ENCODE measurements around the gene FARS2.

The FARS2 gene

DNA sequence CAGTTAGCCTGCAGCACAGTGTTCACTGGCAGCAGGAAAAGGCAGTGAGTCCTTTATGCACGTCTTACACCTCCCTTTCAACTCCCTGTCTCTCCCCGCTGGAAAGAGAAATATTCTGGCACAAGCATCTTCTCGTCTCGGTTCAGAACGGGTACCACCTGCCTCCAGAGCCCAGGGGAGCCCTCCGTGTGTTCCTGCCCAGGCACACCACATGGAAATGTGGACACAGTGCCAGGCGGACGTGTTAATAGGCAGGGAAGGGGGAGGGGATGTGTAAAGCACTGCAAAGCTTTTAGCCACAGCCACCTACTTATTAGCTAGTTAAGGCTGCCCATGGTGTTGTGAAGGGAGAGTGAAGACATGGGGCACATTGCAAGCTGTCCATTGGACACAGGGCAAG, 219.7 kb downstream of the FARS2 start:
- Histone ChIP-seq H3K36me3 (no peaks in the 10 kb centered on the region), H3K27me3 (no peaks in the 10 kb centered on the region), H3K4me1 (ENCODE audit: control insufficient read depth in 1 of 2, insufficient read depth in 1 of 2, low read depth in 1 of 2, low read length in 1 of 2) (no peaks in the 10 kb centered on the region), H3K4me3 (ENCODE audit: low read depth in 1 of 2, low read length in 1 of 2) (no peak overlapping the region), H3K27ac (no peak overlapping the region), H3K9me3 (no peaks in the 10 kb centered on the region)
- TF ChIP-seq, protein P1, sequence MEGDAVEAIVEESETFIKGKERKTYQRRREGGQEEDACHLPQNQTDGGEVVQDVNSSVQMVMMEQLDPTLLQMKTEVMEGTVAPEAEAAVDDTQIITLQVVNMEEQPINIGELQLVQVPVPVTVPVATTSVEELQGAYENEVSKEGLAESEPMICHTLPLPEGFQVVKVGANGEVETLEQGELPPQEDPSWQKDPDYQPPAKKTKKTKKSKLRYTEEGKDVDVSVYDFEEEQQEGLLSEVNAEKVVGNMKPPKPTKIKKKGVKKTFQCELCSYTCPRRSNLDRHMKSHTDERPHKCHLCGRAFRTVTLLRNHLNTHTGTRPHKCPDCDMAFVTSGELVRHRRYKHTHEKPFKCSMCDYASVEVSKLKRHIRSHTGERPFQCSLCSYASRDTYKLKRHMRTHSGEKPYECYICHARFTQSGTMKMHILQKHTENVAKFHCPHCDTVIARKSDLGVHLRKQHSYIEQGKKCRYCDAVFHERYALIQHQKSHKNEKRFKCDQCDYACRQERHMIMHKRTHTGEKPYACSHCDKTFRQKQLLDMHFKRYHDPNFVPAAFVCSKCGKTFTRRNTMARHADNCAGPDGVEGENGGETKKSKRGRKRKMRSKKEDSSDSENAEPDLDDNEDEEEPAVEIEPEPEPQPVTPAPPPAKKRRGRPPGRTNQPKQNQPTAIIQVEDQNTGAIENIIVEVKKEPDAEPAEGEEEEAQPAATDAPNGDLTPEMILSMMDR (IDR thresholded peaks at IDR 0.05), result no peak

DNA sequence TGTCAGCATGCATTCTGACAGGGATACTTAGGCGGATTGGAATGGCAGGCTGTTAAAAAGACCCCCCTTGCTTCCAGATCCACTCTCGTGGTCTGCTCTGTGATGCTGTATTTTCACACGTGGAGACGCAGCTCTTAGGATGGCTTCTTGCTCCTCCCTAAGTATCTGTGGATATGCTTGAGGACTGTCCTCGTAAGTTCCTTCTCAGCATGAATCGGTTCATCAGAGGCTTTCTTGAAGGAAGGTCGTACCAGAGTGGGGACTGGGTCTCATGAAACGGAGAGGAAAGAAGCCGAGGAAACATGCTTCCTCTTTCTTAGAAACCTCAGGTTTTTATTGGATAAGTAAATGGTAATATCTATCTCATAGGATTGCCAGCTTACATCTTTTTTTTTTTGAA, 220.4 kb downstream of the FARS2 start:
- Histone ChIP-seq H3K4me3 (ENCODE audit: low read depth in 1 of 2, low read length in 1 of 2) (no peak overlapping the region), H3K9me3 (no peaks in the 10 kb centered on the region), H3K27me3 (no peaks in the 10 kb centered on the region), H3K36me3 (no peaks in the 10 kb centered on the region), H3K27ac (no peak overlapping the region), H3K4me1 (ENCODE audit: control insufficient read depth in 1 of 2, insufficient read depth in 1 of 2, low read depth in 1 of 2, low read length in 1 of 2) (no peaks in the 10 kb centered on the region)
- TF ChIP-seq, protein P1 (IDR thresholded peaks at IDR 0.05), result no peak

DNA sequence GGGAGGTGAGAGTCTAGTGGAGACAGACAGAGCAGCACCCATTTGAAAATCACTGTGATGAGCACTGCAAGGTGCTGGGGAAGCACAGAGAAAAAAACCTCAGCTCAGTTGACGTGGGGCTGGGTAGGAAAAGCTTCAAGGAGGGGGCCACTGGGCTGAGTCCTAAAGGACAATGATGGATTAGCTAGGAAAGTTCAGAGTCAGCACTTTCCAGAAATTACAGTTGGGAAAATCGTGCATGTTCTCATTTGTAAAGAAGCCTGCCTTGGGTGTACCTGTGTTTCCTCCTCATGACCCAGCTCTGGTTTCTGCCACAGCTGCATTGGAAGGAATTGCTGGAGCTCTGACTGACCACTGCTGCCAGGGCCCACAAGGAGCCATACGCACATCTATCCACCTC, 221.3 kb downstream of the FARS2 start:
- Histone ChIP-seq H3K9me3 (no peaks in the 10 kb centered on the region), H3K27ac (no peak overlapping the region), H3K27me3 (no peaks in the 10 kb centered on the region), H3K4me3 (ENCODE audit: low read depth in 1 of 2, low read length in 1 of 2) (no peak overlapping the region), H3K36me3 (no peaks in the 10 kb centered on the region), H3K4me1 (ENCODE audit: control insufficient read depth in 1 of 2, insufficient read depth in 1 of 2, low read depth in 1 of 2, low read length in 1 of 2) (no peaks in the 10 kb centered on the region)
- TF ChIP-seq, protein P1 (IDR thresholded peaks at IDR 0.05), result no peak

DNA sequence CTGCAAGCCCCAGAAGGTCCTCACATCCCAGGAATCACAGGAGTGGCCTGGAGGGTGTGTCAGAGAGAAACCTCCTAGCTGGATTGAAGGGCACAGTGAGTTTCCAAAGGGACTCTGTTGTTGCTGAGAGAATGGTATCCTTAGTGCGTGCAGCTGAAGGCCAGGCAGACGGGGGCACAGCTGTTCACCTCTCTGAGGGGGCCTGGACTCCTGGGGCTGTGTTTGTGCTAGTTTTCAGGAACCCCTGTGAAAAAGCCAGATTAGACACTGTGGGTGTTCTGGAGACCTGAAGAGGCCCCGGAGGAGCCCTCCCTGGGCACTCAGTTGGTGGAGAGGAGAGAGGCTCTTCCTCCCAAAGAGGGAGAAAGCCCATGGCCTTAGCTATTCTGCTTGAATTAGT, 223.4 kb downstream of the FARS2 start:
- H3K9me3 ChIP-seq, result no peaks in the 10 kb centered on the region
- H3K27ac ChIP-seq, result no peak overlapping the region
- H3K4me3 ChIP-seq (ENCODE audit: low read depth in 1 of 2, low read length in 1 of 2), result no peak overlapping the region
- H3K4me1 ChIP-seq (ENCODE audit: control insufficient read depth in 1 of 2, insufficient read depth in 1 of 2, low read depth in 1 of 2, low read length in 1 of 2), result no peaks in the 10 kb centered on the region
- no peaks in the 10 kb centered on the region for H3K36me3 ChIP-seq
- TF ChIP-seq, protein P1 (IDR thresholded peaks at IDR 0.05), result no peak
- no peaks in the 10 kb centered on the region for H3K27me3 ChIP-seq

DNA sequence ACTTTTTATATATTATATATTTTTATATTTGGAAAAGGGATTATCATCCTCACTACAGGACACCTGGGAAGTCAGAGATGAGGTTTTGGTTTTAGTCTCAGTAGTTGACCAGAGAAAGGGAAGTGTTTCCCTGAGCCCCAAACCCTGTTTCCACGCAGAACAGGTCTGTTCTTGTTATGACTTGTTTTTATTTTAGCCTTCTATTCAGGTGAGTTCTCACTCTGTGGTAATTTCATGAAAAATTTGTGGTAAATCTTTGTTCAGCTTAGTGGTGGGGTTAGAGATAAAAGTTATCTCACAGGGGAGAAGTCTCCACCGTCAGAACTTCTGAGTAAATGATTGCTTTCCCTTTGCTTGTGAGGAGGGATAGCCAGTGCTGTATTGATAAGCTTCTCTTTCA, 224.9 kb downstream of the FARS2 start:
- no peaks in the 10 kb centered on the region for H3K9me3 ChIP-seq
- H3K4me3 ChIP-seq (ENCODE audit: low read depth in 1 of 2, low read length in 1 of 2), result no peak overlapping the region
- H3K36me3 ChIP-seq, result no peaks in the 10 kb centered on the region
- no peaks in the 10 kb centered on the region for H3K27me3 ChIP-seq
- H3K27ac ChIP-seq, result no peak overlapping the region
- H3K4me1 ChIP-seq (ENCODE audit: control insufficient read depth in 1 of 2, insufficient read depth in 1 of 2, low read depth in 1 of 2, low read length in 1 of 2), result no peaks in the 10 kb centered on the region
- TF ChIP-seq, protein P1 (IDR thresholded peaks at IDR 0.05), result no peak

DNA sequence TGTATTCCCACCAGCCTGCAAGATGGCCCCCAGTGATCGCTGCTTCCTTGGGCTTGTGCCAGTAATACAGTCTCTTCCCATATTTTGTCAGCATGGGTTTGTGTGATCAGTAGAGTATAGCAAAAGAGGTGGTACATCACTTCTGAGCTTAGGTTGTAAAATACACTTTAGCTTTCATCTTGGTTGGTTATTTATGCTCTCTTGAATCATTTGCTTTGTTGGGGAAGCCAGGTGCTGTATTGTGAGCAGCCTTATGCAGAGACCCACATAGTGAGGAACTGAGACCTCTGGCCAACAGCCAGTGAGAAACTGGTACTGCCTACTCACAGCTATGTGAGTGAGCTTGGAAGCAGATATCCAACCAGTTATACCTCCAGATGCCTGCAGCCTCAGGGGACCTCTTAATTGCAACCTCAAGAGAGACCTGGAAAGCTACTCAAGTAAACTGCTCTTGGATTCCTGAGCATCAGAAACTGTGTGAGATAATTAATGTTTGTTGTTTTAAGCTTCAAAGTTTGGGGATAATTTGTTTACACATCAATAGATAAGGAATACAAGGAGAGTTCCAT, 229.3 kb downstream of the FARS2 start:
- no peak overlapping the region for H3K4me3 ChIP-seq (ENCODE audit: low read depth in 1 of 2, low read length in 1 of 2)
- TF ChIP-seq, protein P1 (IDR thresholded peaks at IDR 0.05), result no peak
- no peaks in the 10 kb centered on the region for H3K9me3 ChIP-seq
- H3K27ac ChIP-seq, result no peak overlapping the region
- H3K36me3 ChIP-seq, result no peaks in the 10 kb centered on the region
- H3K4me1 ChIP-seq (ENCODE audit: control insufficient read depth in 1 of 2, insufficient read depth in 1 of 2, low read depth in 1 of 2, low read length in 1 of 2), result no peaks in the 10 kb centered on the region
- no peaks in the 10 kb centered on the region for H3K27me3 ChIP-seq

All from neutrophil (primary cell).